ENCODE data around the gene GPR162.

Gene GPR162

DNA sequence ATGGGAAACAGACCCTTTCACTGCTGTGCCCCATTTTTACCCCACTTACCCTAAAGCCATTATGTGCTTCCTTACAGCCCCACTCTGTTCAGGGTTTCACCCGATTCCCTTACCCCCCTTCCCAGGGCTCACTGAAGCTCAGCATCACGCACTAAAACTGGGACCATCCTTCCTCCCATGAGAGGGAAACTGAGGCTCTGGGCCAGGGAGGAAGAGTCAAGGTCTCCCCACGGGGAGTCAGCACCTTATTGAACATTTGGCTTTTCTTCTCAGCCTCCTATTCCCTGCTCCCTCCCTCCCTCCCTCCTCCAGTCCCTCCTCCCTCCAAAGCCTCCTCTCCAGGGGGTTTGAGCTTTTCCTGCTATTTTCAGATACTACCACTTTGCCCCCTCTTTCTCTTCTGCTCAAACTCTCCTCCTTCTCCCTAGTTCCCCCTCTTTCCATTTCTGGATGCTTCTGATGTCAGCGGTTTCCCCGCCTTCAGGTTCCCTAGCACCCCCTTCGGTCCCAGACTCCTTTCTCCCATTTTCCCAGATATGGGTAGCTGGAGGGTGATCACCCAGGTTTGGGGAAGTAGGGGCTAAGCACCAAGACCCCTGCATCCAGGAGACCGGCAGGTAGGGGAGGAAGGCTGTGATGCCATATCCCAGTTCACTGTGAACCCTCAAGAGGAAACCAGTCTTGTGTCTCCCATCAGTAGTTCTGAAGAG is 960 bp downstream of the GPR162 start:
- DNase-seq (ENCODE audit: low read depth, low spot score) = no peak

DNA sequence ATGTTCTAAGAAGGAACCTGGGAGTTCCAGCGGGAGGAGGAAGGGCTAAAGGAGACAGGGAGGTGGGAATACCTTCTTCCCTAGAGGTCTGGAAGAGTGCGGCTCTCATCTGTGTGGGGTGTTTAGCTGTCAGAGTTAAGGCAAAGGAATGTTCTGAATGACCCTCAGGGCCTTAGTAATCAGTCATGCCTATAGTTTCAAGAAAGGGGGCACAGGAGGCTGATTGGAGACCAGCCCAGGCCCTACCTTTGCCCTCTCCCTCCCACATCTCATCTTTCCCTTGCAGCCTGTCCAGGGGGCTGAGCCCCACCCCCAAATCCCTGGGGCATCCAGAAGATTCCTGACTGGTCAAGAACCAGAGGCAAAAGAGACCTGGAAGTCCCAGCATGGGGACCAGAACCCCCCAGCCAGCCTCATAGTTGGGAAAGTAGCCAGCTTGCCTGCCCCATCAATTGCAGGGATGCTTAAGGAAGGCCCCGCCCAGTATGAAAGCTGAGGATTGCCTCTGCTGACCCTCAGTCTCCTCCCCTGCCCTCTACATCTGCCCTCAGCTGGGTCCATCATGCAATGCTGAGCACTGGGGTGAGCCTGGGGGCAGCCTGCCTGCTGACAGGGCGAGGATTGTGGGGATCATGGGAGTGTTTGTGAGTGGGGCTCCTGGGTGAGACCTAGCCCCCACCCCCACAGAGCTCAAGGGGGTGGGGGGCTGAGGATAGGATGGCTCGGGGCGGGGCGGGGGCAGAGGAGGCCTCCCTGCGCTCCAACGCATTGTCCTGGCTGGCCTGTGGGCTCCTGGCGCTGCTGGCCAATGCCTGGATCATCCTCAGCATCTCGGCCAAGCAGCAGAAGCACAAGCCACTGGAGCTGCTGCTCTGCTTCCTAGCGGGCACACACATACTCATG is 1.8 kb downstream of the GPR162 start:
- peak; percentile 84 for DNase-seq (ENCODE audit: low read depth, low spot score)

DNA sequence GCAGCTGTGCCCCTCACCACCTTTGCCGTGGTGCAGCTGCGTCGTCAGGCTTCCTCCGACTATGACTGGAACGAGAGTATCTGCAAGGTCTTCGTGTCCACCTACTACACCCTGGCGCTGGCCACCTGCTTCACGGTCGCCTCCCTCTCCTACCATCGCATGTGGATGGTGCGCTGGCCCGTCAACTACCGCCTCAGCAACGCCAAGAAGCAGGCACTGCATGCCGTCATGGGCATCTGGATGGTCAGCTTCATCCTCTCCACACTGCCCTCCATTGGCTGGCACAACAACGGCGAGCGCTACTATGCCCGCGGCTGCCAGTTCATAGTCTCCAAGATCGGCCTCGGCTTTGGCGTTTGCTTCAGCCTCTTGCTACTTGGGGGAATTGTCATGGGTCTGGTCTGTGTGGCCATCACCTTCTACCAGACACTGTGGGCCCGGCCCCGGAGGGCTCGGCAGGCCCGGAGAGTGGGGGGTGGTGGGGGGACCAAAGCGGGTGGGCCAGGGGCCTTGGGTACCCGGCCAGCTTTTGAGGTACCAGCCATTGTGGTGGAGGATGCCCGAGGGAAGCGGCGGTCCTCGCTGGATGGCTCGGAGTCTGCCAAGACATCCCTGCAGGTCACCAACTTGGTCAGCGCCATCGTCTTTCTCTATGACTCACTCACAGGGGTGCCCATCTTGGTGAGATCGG is 2.6 kb downstream of the GPR162 start:
- DNase-seq (ENCODE audit: low read depth, low spot score) = peak; percentile 10

DNA sequence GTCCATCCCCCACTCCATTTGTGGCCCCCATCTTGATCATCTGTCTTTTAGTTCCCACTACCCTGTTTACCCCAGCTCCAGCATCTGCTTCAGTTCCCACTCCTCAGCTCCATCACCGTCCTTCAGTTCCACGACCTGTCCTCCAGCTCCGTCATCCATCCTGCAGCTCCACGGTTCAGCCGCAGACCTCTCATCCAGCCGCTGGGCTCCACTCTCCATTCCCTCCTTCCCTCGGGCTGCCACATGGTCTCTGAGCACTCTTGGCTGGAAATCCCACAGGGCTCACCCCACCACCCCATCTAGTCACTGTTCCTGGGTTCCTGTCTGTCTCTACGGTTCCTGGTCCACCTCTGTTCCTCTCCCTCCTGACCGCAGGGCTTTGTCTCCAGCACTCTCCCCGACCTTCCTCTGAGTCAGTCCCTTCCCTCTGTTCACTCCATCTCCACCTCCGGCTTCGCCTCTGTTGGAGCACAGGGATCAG is 3.3 kb downstream of the GPR162 start:
- peak; percentile 11 for DNase-seq (ENCODE audit: low read depth, low spot score)

DNA sequence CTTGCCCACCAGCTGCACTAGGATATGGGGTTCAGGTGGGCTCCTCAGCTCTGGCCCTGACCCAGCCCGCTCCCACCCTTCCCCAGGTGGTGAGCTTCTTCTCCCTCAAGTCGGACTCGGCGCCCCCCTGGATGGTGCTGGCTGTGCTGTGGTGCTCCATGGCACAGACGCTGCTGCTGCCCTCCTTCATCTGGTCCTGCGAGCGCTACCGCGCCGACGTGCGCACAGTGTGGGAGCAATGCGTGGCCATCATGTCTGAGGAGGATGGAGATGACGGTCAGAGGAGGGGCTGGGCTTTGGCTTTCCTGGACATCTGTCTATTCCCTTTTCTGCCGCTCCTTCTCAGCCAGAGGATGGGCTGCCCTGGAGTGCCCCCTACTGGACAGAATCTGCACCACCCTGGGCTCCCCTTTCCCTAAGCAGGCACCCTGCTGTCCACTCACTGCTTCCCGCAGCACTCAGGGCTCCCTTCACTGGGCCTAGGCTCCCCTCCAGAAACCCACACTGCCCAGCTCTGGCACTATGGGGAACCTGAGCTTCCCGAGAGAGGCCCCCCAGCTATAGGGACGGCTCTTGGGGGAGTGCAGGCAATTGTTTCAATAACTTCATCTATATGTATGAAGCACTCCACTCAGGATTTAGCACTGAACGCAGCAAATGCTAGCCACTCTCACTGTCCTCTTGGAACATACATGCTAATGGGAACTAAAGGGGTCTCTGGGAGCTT is 3.9 kb downstream of the GPR162 start:
- peak; percentile 96 for DNase-seq (ENCODE audit: low read depth, low spot score)

DNA sequence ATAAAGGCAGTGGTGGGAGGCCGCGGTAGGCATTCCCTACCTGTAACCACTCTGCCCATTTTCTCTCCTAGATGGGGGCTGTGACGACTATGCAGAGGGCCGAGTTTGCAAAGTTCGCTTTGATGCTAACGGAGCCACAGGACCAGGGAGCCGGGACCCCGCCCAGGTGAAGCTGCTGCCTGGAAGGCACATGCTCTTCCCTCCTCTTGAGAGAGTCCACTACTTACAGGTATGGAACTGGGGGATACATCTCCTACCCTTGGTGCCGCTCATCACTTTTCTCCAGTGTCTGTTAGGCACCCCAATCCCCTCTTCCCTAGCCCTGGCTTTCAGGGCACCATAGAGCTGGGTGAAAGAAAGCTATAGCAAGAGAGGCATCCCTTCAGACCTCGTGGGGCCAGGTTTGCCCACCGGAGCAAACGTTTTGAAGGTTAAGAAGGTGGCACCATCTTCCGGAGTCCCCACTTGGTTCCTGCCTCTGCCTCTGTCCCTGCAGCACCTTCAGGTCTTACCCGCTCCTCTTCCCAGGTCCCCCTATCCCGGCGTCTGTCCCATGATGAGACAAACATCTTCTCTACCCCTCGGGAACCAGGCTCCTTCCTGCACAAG is 4.6 kb downstream of the GPR162 start:
- no peak for DNase-seq (ENCODE audit: low read depth, low spot score)

DNA sequence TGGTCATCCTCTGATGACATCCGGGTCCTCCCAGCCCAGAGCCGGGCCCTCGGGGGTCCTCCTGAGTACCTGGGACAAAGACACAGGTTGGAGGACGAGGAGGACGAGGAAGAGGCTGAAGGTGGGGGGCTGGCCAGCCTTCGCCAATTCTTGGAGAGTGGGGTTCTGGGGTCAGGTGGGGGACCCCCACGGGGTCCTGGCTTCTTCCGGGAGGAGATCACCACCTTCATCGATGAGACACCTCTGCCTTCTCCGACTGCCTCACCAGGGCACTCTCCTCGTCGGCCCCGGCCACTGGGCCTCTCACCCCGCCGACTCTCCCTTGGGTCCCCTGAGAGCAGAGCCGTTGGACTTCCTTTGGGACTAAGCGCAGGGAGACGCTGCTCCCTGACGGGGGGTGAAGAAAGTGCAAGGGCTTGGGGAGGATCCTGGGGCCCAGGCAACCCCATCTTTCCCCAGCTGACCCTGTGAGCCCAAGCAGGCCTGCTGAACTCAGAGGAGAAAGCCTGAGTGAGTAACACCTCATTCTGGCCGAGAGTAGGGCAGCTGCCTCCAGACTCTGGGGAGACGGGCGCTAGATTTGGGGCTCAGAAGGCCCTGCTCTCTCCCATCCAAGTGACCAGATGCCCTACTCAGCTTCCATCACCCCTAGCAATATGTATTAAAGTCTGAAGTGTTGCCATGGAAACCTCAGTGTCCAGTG is 5.3 kb downstream of the GPR162 start:
- DNase-seq (ENCODE audit: low read depth, low spot score) = no peak

DNA sequence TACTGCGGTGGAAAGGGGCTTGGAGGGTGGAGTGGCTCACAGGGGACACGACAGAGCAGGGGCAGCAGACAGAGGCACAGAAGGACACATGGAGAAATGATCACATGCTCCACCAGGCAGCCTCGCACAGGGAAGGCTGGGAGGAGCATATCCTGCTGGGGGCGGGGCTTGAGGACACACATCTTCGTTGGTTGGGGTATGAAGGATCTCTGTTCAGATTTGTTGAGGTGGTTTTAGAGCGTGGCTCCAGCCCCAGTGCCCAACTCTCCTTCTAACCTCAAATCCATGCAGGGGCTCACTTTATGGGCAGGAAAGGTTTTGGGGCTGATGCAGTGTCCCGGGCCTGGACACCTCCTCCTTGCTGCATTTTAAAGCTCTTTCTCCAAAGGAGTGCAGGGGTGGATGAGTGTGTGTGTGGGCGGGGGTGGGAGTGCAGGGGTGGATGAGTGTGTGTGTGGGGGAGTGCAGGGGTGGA is 5.9 kb downstream of the GPR162 start:
- peak; percentile 86 for DNase-seq (ENCODE audit: low read depth, low spot score)

DNA sequence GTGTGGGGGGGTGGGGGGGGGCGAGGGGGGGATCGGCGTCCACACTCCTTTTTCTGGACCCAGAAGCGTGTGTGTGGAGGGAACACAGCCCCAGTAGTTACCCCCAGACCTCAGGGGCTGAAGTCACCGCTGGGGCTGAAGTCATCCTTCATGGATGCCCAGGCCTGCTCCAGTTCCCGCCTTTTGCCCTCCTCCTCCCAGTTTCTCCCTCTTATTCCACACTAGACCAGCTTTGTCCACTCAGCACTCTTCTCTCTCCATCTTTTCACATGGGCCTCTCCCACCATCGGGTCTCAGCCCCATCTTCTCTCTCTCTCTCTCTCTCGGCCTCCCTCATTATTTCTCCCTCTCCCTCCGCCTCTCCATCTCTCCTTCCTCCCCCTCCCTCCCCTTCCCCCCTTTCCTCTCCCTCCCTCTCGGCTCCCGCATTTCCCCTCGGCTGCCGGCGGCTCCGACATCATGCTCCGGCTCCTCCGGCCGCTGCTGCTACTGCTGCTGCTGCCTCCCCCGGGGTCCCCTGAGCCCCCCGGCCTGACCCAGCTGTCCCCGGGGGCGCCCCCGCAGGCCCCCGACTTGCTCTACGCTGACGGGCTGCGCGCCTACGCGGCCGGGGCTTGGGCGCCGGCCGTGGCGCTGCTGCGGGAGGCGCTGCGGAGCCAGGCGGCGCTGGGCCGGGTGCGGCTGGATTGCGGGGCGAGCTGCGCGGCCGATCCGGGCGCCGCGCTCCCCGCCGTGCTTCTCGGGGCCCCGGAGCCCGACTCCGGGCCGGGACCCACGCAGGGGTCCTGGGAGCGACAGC is 6.6 kb downstream of the GPR162 start, which contains the start of gene P3H3:
TSS of gene P3H3 (plus strand) at position 426 of the 799 bp plus-strand sequence. CDS start at position 460, 34 bp downstream.
- no peak for DNase-seq (ENCODE audit: low read depth, low spot score)

DNA sequence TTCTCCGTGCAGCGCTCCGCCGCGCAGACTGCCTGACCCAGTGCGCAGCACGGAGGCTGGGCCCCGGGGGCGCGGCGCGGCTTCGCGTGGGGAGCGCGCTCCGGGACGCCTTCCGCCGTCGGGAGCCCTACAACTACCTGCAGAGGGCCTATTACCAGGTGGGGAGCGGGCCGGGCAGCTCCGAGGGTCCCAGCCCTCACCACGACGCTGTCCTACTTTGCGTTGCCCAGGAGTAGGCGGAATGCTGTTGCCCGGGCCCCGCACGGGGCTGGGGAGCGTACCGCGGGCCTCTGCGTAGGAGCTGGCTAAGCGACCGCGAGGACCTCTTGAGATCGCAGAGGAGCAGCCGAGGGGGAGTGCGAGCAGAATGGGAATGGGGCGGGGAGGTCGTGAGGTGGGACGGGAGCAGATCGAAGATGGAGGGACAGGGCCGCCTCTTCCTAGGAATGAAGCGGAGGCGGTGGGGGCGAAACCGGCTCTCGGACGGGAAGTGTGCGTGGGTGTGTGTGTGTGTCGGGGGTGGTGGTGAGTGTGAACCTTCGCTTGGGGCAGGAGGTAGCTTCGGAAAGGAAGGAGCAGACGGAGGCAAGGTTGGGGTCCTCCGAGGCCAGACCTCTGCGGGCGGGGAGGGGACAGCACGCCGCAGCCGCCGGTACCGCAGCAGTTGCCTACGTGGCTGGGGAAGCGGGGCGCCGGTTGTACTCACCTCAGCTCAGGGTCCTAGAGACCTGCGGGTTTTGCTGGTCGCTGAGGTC is 7.3 kb downstream of the GPR162 start:
- DNase-seq (ENCODE audit: low read depth, low spot score) = peak; percentile 63

DNA sequence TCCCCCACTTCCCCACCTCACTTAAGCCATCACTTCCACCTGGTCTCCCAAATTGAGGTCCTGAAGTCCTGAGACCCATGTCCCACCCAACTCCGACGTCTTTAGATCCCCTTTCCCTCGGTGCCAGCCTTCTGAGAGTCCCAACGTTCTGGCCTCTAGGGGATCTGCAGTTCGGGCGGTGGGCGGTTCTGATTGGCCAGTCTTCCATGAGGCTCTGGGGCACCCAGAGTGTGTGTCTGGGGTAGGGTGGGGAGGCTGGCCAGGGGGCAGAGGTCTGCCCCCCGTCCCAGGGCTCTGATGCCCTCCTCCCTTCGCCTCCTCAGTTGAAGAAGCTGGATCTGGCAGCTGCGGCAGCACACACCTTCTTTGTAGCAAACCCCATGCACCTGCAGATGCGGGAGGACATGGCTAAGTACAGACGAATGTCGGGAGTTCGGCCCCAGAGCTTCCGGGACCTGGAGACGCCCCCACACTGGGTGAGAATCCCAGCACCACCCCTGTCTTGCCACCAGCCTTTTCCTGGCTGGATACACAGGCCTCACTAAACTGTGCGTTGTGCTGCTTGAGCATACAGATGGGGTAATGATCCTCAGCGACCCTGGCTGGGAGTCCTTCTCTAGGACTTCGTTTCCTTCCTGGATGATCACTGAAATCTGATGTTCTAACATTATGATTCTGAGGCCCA is 8.1 kb downstream of the GPR162 start:
- peak; percentile 61 for DNase-seq (ENCODE audit: low read depth, low spot score)

DNA sequence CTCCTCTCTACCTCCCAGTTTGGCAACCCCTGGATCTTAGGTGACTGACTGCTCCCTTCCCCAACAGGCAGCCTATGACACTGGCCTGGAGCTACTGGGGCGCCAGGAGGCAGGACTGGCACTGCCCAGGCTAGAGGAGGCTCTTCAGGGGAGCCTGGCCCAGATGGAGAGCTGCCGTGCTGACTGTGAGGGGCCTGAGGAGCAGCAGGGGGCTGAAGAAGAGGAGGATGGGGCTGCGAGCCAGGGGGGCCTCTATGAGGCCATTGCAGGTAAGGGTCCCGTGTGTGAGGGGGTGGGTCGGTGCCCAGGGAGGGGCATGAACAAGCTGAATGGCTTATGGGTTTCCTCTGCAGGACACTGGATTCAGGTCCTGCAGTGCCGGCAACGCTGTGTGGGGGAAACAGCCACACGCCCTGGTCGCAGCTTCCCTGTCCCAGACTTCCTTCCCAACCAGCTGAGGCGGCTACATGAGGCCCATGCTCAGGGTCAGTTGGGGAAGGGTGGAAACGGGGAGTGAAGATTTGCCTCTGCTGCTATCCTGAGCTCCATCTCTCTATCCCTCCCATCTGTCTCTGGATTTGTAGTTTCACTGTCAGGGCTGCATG is 8.8 kb downstream of the GPR162 start:
- DNase-seq (ENCODE audit: low read depth, low spot score) = no peak

DNA sequence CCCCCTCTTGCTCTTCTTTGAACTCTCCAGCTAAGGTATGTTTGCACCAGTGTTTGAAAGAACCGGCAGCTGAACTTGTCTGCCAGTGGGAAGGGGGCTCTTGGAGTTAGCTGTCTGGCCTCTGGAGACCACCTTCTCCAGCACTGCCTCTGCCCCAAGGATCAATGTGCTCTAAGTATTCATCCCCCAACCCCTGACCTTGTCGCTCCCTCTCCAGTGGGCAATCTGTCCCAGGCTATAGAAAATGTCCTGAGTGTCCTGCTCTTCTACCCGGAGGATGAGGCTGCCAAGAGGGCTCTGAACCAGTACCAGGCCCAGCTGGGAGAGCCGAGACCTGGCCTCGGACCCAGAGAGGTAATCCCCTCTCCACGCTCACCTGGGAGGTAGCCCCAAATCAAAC is 9.4 kb downstream of the GPR162 start:
- DNase-seq (ENCODE audit: low read depth, low spot score) = no peak

DNA sequence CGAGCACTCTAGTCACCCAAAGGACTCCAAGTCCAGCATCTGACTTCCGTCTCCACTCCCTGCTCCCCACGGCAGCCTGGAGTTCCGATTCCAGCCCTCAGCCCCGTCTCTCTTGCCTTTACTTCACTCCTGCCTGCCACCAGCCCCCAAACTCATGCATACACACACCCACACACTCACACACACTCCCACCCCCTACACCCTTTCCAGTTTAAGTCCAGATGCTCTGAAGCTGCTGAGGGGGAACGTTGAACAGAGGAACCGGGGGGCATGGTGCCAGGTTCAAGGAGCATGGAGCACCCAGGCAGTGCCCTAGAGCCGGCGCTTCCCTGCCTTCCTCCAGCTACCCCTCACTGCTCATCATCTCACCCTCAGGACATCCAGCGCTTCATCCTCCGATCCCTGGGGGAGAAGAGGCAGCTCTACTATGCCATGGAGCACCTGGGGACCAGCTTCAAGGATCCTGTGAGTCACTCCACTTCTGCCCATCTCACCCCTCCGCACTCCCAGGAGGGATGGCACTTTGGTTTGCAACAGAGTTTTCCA is 9.9 kb downstream of the GPR162 start:
- no peak for DNase-seq (ENCODE audit: low read depth, low spot score)

DNA sequence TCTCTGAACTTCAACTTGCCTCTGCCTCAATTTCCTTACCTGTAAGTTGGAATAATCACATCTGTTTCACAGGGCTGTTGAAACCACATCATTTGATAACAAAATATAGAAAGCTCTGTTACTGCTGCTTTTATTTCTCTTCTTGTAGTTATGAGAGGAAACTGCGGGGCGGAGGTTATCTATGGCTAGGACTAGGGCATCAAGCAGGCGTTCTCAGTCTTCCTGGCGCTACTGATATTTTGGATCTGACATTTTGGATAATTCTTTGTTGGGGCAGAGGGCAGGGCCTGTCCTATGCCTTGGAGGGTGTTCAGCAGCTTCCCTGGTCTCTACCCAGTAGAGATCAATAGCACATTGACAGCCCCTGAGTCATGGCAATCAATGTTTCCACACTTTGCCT is 10.5 kb downstream of the GPR162 start:
- no peak for DNase-seq (ENCODE audit: low read depth, low spot score)

DNA sequence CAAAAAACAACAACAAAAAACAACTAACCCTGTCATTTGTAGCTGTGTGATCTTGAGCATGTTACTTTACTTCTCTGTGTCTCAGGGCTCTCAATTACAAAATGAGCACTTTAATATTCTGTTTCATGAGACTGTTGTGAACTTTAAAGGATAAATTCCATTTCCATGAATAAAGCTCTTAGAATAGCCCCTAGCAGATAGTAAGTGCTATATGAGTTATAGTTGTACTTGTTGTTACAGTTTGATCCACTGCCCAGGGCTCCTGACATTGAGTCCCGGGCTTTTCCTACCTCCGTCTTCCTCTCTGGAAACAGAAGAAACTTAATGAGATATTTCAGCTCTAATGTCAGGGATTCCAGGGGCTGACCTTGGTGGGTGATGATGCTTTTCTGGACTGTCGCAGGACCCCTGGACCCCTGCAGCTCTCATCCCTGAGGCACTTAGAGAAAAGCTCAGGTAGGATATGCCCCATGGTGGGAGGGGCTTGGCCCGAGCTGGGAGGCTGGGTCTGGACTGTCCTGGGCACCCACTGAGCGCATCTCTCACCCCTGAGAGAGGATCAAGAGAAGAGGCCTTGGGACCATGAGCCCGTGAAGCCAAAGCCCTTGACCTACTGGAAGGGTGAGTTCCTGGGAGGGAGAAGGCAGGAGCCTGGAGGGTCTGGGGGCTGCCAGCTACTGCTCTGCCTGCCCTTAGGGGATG is 11.7 kb downstream of the GPR162 start:
- DNase-seq (ENCODE audit: low read depth, low spot score) = no peak

DNA sequence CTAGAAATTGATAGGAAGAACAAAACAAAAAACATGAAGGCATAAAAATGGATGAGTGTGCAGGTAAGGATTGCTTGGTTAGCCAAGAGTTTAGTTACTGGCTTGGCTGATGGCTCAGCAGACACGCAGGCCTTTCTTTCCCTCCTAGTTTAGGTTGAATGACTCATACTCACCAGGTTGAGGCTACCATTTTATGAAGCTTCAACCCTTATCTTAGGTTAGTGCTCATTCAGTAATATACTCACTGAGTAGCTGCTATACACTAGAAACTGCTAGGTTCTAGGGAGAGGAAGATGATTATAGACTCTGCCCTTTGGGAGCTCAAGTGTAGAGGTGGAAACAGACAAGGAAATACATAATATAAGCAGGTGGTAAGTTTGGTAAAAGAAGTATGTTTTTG is 12.6 kb downstream of the GPR162 start:
- DNase-seq (ENCODE audit: low read depth, low spot score) = no peak

Measured in ELF-1 (cell line).